Measurements from ENCODE around the gene COL3A1. TPM values are rescaled to one million over a fixed set of nuclear protein-coding genes. Genes with fewer than 3 reads are reported as not detected.

Gene COL3A1
- total RNA-seq, 1 experiment from 2014 or later, result not detected

DNA sequence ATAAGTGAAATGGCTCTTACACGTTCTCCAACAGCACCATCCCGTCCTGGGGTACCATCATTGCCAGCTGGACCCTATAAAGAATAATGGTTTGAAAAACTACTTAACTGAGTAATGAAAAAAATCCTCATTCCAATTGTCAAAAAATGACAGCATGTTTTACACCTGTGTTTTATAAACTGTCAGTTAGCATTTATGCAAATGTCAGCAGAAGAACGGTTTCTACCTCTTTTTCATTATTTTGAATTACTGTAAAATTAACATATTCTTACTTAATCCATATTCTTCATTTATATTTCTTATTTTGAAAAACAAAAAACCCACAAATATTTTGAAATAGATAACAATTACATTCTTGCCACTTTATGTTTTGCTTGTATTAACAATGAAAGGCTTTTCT, 74.0 kb downstream of the COL3A1 start:
- no peak overlapping the region for H2AFZ ChIP-seq
- no peak for TF ChIP-seq EZH2 (IDR thresholded peaks at IDR 0.05; ENCODE audit: low read depth)
- TF ChIP-seq CTCF (conservative IDR thresholded peaks at IDR 0.05), result no peak
- ChIA-PET CTCF (no interaction called here), POLR2A (ENCODE audit: unreplicated experiment) (no interaction called here)
- no peak for DNase-seq
- no peak overlapping the region for H3K4me2 ChIP-seq
- BruUV-seq (replicated peaks), result no TSS peak
- no peaks in the 10 kb centered on the region for H3K9me3 ChIP-seq (ENCODE audit: insufficient read depth, low read depth)
- no peaks in the 10 kb centered on the region for H3K4me1 ChIP-seq (replicated peaks; ENCODE audit: insufficient read depth)
- no peaks in the 10 kb centered on the region for H3K79me2 ChIP-seq (ENCODE audit: low read depth)
- H3K36me3 ChIP-seq (ENCODE audit: low read depth), result no peaks in the 10 kb centered on the region
- no peaks in the 10 kb centered on the region for H3K27me3 ChIP-seq (ENCODE audit: insufficient read depth, low read depth)
- no peaks in the 10 kb centered on the region for H4K20me1 ChIP-seq (ENCODE audit: insufficient read depth)
- H3K9me2 ChIP-seq (ENCODE audit: insufficient read depth), result no peaks in the 10 kb centered on the region
- intact Hi-C loops (cut with micrococcal nuclease; ENCODE audit: unreplicated experiment), result no loop called here
- H3K4me3 ChIP-seq, result no peak overlapping the region
- no peak overlapping the region for H3K27ac ChIP-seq
- no peaks in the 10 kb centered on the region for H3F3A ChIP-seq (ENCODE audit: insufficient read depth, low read depth)

DNA sequence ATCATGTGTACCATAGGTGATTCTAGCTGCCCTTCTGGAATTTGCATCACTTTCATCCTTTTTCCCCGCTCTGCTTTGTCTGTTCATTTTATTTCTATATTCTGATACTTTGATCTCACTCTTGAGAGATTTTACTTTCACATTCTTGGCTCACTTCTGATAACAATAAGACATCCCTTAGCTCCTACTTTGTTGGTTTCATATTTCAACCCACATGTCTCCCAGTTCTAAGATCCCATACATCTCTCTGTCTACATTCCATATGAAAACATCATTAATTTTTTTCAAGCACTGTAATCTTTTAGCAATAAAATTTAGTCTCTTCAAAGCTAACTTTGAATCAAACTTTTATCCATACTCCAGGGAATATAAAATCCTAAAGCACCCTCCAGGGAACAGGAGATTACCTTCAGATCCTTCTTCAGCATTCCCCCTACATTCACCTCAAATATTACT, 75.6 kb downstream of the COL3A1 start:
- Histone ChIP-seq H3K4me1 (replicated peaks; ENCODE audit: insufficient read depth) (no peaks in the 10 kb centered on the region), H3K4me3 (no peak overlapping the region), H4K20me1 (ENCODE audit: insufficient read depth) (no peaks in the 10 kb centered on the region), H3K4me2 (no peak overlapping the region), H2AFZ (no peak overlapping the region), H3K9me3 (ENCODE audit: insufficient read depth, low read depth) (no peaks in the 10 kb centered on the region), H3K27me3 (ENCODE audit: insufficient read depth, low read depth) (no peaks in the 10 kb centered on the region), H3K36me3 (ENCODE audit: low read depth) (no peaks in the 10 kb centered on the region), H3K79me2 (ENCODE audit: low read depth) (no peaks in the 10 kb centered on the region), H3K27ac (no peak overlapping the region), H3K9me2 (ENCODE audit: insufficient read depth) (no peaks in the 10 kb centered on the region), H3F3A (ENCODE audit: insufficient read depth, low read depth) (no peaks in the 10 kb centered on the region)
- no peak for DNase-seq
- intact Hi-C loops (cut with micrococcal nuclease; ENCODE audit: unreplicated experiment), result no loop called here
- ChIA-PET POLR2A (ENCODE audit: unreplicated experiment) (interaction anchor here (0.6 to 0.7 kb wide), 2 partner anchors 264 to 525 kb away, joined by 3 to 6 read pairs; no protein-coding TSS in a partner anchor), CTCF (no interaction called here)
- TF ChIP-seq EZH2 (IDR thresholded peaks at IDR 0.05; ENCODE audit: low read depth) (no peak), CTCF (conservative IDR thresholded peaks at IDR 0.05) (no peak)
- BruUV-seq (replicated peaks), result no TSS peak

DNA sequence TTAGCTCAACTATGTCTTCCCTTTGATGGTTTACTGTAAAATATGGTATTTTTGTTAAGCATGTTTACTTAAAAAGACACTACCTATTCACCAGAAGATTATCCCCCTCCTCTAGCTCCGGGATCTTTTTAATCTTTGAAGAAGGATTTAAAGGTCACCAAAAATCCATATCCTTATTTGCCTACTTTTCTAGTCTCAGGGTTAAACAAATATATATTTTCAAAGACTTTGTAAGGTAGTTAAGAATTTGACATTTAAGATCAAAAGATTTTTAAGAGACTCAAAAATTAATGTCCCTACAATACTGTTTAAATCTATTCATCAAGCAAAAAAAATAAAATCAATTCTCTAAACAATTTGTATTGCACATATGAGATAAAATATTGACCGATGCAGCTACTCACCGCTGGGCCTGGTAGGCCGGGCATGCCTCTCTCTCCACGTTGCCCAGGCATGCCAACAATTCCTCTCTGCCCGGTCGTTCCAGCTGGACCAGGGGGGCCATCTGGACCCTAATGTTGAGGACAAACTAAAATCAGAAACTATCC, 76.1 kb downstream of the COL3A1 start:
- no peak overlapping the region for H2AFZ ChIP-seq
- H3K27ac ChIP-seq, result no peak overlapping the region
- CTCF ChIA-PET, result no interaction called here
- no peaks in the 10 kb centered on the region for H3F3A ChIP-seq (ENCODE audit: insufficient read depth, low read depth)
- H3K36me3 ChIP-seq (ENCODE audit: low read depth), result no peaks in the 10 kb centered on the region
- H4K20me1 ChIP-seq (ENCODE audit: insufficient read depth), result no peaks in the 10 kb centered on the region
- H3K9me3 ChIP-seq (ENCODE audit: insufficient read depth, low read depth), result no peaks in the 10 kb centered on the region
- H3K79me2 ChIP-seq (ENCODE audit: low read depth), result no peaks in the 10 kb centered on the region
- no peaks in the 10 kb centered on the region for H3K9me2 ChIP-seq (ENCODE audit: insufficient read depth)
- no peak overlapping the region for H3K4me2 ChIP-seq
- BruUV-seq (replicated peaks), result no TSS peak
- H3K4me3 ChIP-seq, result no peak overlapping the region
- no peak for DNase-seq
- POLR2A ChIA-PET (ENCODE audit: unreplicated experiment), result interaction anchor here (0.6 to 0.7 kb wide), 2 partner anchors 263 to 525 kb away, joined by 3 to 6 read pairs; no protein-coding TSS in a partner anchor
- intact Hi-C loops (cut with micrococcal nuclease; ENCODE audit: unreplicated experiment), result no loop called here
- no peaks in the 10 kb centered on the region for H3K4me1 ChIP-seq (replicated peaks; ENCODE audit: insufficient read depth)
- H3K27me3 ChIP-seq (ENCODE audit: insufficient read depth, low read depth), result no peaks in the 10 kb centered on the region
- TF ChIP-seq CTCF (conservative IDR thresholded peaks at IDR 0.05) (no peak), EZH2 (IDR thresholded peaks at IDR 0.05; ENCODE audit: low read depth) (no peak)
